ENCODE data around the gene AGPAT2.

The AGPAT2 gene

GRCh38 chr9:136686794-136687711 is at the start of gene AGPAT2:
Gene AGPAT2, minus strand, starts transcription at chr9:136687457. Its CDS starts 100 bp downstream, at chr9:136687357.
- DNase-seq = peak; percentile 66

DNA sequence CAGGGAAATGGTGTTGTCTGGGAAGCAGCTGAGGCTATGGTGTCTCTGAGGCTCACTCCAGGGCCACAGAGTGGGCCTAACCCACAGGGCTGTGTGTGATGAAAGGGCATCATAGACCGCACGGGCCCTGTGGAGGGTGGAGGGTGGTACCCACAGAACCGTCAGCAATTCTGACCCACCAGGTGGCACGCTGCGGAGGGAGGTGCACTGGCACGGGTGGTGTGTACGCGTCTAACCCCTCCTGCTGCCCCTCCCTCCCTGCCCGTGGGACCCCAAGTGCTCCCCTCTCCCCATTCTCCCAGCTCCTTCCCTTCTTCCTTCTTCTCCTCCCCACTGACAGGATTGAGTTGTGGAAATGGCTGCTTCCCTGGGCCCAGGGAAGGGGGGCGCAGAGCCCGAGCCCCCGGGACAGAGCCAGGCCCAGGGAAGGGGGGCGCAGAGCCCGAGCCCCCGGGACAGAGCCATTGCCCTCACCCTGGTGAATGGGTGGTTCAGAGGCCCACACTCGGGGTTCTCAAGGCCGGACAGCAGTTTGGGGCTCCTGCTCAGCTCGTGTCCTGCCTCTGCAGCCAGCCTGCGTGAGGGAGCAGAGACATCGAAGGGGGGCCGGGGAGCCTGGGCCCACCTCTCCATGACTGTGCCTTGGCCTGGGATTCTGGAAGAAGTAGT is 48.7 kb upstream of the AGPAT2 start:
- DNase-seq = no peak

- DNase-seq = no peak
These were observed 47.7 kb upstream of the AGPAT2 start for GRCh38 chr9:136734837-136735496.

DNA sequence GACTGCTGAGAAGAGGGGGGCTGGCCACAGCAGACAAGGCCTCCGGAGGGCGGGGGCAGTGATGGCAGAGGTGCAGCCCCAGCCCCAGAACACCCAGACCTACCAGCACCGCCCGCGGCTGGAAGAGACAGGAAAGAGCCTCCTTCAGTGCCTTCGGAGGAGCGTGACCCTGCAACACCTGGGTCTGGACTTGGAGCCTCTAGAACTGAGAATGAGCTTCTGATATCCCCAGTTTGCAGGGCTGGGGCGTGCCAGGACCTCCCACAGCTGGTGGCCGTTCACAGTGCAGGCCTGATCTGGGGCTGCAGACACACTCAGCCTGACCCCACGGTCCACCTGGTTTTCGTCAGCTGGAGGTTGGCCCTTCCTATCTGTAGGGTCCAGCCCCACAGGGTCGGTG is 46.4 kb upstream of the AGPAT2 start:
- no peak for DNase-seq

- no peak for DNase-seq
These were observed 45.4 kb upstream of the AGPAT2 start for GRCh38 chr9:136732444-136733178.

GRCh38 chr9:136729926-136730325 is 42.7 kb upstream of the AGPAT2 start:
- no peak for DNase-seq

DNA sequence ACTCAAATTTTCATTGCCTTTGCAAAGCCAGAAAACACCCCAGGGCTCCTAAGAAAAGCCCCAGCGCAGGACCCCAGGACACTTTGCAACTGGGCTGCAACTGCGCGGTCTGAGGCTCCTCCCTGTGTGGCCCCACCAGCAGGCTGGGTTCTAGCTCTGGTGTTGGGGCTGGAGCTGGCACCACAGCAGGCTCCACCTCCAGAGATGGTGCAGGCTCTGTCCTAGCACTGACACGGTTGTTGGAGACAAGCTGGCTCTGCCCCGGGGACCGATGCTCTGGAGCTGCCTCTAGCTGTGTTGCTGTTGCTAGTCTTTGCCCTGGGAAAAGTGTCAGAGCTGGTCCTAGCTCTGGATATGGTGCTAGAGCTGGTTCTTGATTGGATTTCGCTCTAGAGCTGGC is 41.9 kb upstream of the AGPAT2 start:
- DNase-seq = no peak

DNA sequence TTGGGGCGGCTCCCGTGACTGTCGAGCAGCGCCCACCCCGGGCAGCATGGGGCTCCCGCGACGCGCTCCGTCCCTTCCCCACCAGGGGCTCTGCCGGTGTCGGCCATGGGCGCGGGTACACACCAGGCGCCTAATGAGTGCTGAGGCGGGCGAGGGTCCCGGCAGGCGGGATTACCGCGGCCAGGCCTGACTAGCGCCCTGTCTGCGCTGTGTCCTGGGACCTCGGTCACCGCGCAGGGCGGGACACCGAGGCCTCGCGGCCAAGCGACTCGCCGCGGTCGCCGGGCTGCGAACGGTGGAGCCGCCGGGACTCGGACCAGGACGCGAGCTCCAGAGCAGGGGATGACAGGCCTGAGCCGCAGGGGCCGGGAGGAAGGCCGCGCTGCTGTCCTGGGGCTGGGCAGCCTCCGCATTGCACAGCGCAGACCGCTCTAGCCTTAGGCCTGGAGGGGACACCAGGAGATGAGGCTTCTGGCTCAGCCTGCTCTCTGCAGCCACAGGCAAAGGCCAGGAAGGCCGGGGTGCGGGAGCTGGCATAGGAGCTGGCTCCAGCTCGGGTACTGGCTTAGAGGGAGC is 41.4 kb upstream of the AGPAT2 start:
- DNase-seq = no peak

- DNase-seq = peak; percentile 87
These were observed 40.9 kb upstream of the AGPAT2 start for GRCh38 chr9:136728080-136728547.

DNA sequence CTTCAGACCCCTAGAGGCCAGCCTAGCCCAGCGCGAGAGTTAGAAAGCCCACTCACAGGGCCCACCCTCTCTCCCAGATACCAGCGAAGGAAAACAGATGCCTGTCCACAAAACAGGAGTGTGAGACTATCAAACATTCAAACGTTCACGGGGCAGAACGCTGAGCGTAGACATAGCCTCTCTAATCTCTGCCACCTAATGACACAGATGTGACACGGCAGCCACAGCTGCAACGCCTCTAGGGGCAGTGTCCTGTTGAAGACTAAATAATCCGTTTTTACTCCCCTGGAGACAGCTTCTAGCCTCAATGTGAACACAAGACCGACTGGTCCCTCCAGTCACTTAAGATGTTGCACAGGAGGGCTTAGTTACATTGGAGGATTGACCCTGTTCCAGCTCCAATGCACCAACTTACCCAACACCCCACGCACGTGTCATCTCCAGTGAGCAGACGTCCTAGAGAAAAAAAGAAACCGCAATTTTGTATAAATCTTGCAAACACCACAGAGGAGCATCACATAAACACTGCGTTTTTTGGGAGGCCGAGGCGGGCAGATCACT is 39.5 kb upstream of the AGPAT2 start:
- DNase-seq = peak; percentile 37

GRCh38 chr9:136726118-136726517 is 38.9 kb upstream of the AGPAT2 start:
- no peak for DNase-seq

GRCh38 chr9:136725612-136726011 is 38.4 kb upstream of the AGPAT2 start:
- no peak for DNase-seq

- DNase-seq = no peak
These were observed 37.5 kb upstream of the AGPAT2 start for GRCh38 chr9:136724772-136725171.

GRCh38 chr9:136723989-136724388 is 36.7 kb upstream of the AGPAT2 start:
- no peak for DNase-seq

- DNase-seq = no peak
These were observed 36.2 kb upstream of the AGPAT2 start for GRCh38 chr9:136723362-136723976.

GRCh38 chr9:136722969-136723356 is 35.7 kb upstream of the AGPAT2 start:
- no peak for DNase-seq

DNA sequence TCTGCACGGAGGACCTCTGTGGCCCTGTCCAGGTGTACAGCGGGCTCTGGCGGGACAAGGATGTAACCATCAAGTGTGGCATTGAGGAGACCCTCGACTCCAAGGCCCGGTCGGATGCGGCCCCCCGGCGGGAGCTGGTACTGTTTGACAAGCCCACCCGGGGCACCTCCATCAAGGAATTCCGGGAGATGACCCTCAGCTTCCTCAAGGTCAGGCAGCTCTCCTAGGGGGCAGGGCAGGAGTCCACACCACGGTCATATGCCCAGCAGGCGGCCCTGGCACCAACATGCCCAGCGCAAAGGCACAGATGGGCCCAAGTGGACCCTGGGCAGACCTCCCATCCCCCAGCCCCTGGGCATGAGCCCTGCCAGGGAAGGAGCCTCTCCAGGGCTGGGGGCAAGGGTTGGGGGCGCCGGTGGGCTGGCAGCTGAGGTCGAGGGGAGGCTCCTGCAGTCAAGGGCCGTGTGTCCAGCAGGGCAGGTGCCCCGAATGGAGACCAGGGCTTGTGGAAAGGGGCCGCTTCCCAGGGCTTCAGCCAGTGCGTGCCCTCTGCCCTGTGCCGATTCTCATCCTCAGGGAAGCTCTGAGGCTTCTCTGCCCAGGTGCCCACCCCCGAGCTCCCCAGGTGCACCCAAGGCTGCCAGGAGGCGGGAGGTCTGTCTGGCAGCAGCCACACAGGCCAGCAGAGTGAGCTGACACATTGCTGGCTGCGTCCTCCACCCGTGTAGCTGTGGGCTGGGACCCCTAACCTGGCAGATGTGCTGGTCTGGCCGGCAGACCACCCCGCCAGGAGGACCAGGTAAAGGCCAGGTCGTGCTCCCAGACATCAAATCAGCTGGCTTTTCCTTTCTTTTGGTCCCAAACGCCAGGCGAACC is 35.1 kb upstream of the AGPAT2 start:
- DNase-seq = no peak

DNA sequence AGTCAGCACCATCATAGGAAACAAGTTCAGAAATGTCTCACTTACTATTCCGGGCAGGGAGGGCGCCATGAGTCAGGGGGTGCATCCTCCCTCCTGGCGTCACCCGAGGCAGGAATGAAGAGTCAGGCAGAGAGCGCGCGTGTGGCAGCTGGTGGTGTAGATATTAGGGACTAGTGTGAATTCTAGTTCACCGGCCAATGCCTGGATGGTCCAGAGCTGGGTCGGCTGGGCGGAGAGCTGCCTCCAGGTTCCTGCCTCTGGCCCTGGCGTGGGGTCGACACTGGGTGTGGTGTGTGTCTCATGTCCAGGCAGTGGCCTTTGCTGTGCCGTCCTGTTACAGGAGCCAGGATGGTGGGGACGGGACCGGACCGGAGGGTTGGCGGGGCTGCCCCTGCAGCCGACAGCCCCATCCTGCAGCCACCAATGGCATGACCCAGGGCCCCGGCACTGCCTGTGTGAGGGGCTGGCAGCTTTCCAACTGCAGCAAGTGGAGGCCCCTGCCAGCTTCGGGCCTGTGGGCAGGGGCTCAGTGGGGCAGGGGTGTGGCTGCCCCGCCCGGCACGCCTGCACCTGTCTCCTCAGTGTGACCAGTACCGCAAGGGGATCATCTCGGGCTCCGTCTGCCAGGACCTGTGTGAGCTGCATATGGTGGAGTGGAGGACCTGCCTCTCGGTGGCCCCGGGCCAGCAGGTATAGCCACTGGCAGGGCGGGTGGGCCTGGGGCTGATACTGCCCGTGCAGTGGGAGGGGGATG is 34.3 kb upstream of the AGPAT2 start:
- no peak for DNase-seq

GRCh38 chr9:136720898-136721338 is 33.7 kb upstream of the AGPAT2 start:
- no peak for DNase-seq
